ENCODE data around the gene GABARAPL1.

Gene GABARAPL1

DNA sequence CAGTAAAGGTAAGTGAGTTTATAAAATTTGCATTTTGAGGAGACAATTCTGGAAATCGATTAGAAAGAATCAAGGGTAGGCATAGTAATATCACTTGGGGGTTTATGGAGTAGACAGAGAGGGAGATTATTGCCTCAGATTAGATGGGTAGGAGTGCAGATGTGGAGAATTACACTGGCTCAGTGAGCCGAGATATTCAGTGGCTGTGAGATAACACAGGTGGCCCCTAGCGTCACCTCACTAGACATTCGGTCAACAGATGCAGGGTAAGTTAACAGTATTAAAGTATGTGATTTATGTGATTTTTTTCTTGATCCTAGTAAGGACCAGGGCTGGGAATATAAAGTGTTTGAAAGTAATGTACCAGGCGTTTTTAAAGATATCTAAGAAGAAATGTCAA lies 55.4 kb downstream of the GABARAPL1 start:
- Histone ChIP-seq H3K4me1 (ENCODE audit: control insufficient read depth, low read depth, low read length) (no peaks in the 10 kb centered on the region), H3K4me3 (ENCODE audit: low read length) (no peak overlapping the region), H3K36me3 (ENCODE audit: control insufficient read depth, low read depth, low read length) (no peaks in the 10 kb centered on the region), H3K9me3 (ENCODE audit: control insufficient read depth, low read depth, low read length) (no peaks in the 10 kb centered on the region), H3K27me3 (ENCODE audit: control insufficient read depth, insufficient read depth, low read length) (no peaks in the 10 kb centered on the region), H3K27ac (ENCODE audit: low read length) (no peak overlapping the region), H3K9ac (ENCODE audit: low read length) (no peak overlapping the region)

GRCh38 chr12:10272467-10272866 lies 59.8 kb downstream of the GABARAPL1 start:
- H3K9me3 ChIP-seq (ENCODE audit: control insufficient read depth, low read depth, low read length) = no peaks in the 10 kb centered on the region
- H3K36me3 ChIP-seq (ENCODE audit: control insufficient read depth, low read depth, low read length) = no peaks in the 10 kb centered on the region
- H3K27ac ChIP-seq (ENCODE audit: low read length) = no peak overlapping the region
- no peaks in the 10 kb centered on the region for H3K27me3 ChIP-seq (ENCODE audit: control insufficient read depth, insufficient read depth, low read length)
- H3K9ac ChIP-seq (ENCODE audit: low read length) = no peak overlapping the region
- no peak overlapping the region for H3K4me3 ChIP-seq (ENCODE audit: low read length)
- no peaks in the 10 kb centered on the region for H3K4me1 ChIP-seq (ENCODE audit: control insufficient read depth, low read depth, low read length)
